HG03565 (cell line): ENCODE results near the gene CALML6.

Experiments
- ATAC-seq: cut with Tn5 transposase; IDR thresholded peaks from one replicate; pipeline ENCODE4 v1.9.1; 2021; ENCODE audit warnings: mild to moderate bottlenecking, moderate library complexity; ENCODE audit not compliant: unreplicated experiment

CALML6 gene

DNA sequence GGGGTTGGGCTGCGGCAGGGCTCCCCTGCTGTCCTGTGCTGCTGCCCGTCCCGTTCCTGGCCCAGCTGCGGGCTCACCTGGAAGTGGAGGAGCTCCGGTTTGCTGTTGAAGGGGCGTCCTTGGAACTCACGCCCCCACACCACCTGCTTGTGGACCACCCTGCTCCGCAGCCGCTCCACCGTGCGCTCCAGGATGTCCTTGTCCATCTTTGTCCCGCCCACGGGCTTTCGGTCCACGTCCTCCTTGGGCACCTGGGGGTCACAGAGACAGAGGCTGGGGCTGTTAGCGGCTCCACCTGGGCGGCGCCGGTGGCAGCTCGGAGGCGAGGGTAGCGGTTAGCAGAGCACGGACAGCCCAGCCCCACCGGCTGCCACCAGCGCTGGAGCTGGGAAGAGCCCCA is 49.8 kb downstream of the CALML6 start:
- no peak for ATAC-seq

DNA sequence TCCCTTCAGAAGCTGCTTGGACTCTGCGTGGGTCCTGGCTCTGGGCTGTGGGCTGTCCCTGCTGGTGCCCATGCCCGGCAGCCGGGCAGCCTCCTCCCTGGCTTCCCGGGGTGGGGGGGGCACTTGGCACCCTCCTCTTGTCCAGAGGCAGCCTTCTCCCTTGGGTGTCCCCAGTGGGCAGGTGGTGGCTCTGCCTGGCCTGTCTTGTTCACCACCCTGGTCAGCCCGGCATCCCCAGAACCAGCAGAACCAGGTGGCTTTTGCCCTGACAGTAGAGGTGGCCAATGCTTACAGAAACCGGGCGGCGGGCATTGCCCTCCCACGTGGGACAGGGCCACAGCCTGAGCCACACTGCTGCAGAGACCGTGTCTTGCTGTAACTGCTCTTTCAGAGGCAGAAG is 50.5 kb downstream of the CALML6 start:
- no peak for ATAC-seq

DNA sequence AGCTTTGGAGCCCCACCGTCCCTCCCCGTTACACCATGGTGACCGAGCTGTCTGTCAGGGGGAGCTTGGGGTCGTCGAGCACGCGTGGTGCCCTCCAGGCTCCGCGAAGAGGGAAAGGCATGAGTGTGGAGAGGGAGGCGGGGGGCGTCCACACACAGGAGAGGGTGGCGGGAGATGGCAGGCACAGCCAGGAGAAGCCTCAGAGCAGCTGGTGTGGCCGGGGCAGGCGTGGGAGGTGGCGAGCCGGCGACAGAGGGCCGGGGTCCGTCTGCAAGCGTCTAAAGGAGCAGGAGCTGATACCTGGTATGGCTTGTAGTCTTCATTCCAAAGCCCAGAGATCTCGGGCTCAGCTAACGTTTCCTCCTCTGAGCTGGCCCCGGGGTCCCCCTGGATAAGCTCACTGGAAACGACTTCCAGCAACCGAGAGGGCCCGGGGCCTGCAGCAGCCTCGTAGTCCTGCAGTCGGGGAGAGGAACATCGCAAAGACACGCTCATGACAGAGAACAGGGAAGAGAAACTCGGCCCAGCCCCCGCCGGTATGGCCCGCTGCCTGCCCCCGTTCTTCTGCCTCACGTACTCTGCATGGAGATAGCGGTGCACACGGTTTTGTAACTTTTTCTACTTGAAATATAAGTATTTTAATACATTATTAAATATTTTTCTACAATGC is 51.1 kb downstream of the CALML6 start:
- ATAC-seq, result no peak
